ENCODE measurements around the gene ARHGAP44.
"Not testable (repeated sequence)": the region's sequence is repeated elsewhere in the genome, so short reads cannot be mapped to it uniquely, and the experiment has no call there.

The ARHGAP44 gene

DNA sequence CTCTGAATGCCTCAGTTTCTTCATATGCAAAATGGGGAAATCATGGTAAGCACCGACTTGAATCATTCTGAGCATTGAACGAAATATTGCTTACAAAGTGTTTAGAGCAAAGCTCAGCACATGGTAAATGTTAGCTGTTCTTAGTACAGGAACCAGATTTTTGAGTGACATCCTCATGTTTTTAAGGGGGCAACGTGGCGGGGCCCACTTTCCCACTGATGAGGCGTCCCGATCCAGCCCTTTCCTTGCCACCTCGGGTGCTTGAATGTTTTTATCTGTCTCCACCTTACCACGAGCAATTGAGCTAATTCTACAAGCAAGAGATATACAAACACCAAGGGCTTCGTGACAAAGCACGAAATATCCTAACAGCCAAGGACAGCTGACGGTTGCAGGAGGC is 178.7 kb downstream of the ARHGAP44 start:
- in situ Hi-C loops (cut with HindIII; ENCODE audit: low sequenced_read_pairs), result no loop called here
- H3K4me3 ChIP-seq (ENCODE audit: low read depth, low read length), result no peak overlapping the region
- TF ChIP-seq CTCF (IDR thresholded peaks at IDR 0.05; ENCODE audit: low read depth, low read length, missing control alignments), result no peak
- no peak for DNase-seq (ENCODE audit: low read depth)

DNA sequence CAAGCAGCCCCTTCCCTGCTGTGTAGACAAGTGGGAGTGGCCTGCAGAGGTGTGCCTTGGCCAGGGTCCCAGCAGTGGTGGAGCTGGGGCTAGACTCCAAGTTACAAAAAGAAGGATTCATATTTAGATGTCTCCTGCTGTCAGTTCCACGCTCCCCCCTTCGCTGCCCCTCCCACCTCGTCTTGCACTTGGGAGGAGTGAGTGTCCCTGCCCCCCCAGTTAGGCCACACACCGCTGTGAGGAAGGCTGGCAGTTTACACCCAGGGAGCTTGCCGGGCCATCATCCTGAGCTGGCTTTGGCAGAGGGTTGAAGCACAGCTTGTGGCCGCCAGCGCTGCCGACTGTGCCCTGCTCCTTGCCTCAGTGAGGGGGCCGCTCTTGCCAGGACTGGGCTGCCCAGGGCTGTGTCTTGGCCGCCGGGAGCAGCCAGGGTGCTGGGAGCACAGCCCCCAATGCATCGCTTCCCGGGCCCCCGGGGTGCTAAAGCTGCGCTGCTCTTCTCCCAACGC is 184.3 kb downstream of the ARHGAP44 start:
- no peak for DNase-seq (ENCODE audit: low read depth)
- H3K4me3 ChIP-seq (ENCODE audit: low read depth, low read length), result peak overlapping the region; percentile 38
- TF ChIP-seq CTCF (IDR thresholded peaks at IDR 0.05; ENCODE audit: low read depth, low read length, missing control alignments), result no peak
- in situ Hi-C loops (cut with HindIII; ENCODE audit: low sequenced_read_pairs), result no loop called here

DNA sequence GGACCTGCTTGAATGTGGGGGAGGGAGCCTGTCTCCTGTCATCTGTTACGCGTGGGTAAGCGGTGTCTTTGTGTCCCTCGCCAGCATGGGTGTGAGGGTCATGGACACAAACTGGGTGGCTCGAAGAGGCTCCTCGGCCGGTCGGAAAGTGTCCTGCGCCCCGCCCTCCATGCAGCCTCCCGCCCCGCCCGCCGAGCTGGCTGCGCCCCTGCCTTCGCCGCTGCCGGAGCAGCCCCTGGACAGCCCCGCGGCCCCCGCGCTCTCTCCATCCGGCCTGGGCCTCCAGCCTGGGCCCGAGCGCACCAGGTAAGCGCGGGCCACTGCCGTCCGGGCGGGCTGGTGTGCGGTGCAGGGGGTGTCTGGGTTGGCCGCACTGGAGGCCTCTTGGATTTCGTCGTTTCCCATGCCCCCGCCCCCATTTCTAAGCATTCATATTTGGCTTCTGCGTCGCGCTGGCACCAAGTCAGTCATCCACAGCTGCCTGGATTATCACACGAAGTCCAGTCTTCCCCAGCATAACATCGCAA is 184.8 kb downstream of the ARHGAP44 start:
- in situ Hi-C loops (cut with HindIII; ENCODE audit: low sequenced_read_pairs), result no loop called here
- no peak for TF ChIP-seq CTCF (IDR thresholded peaks at IDR 0.05; ENCODE audit: low read depth, low read length, missing control alignments)
- no peak for DNase-seq (ENCODE audit: low read depth)
- H3K4me3 ChIP-seq (ENCODE audit: low read depth, low read length), result peak overlapping the region; percentile 38

- in situ Hi-C loops (cut with HindIII; ENCODE audit: low sequenced_read_pairs), result no loop called here
- H3K4me3 ChIP-seq (ENCODE audit: low read depth, low read length), result no peak overlapping the region
- TF ChIP-seq CTCF (IDR thresholded peaks at IDR 0.05; ENCODE audit: low read depth, low read length, missing control alignments), result no peak
- no peak for DNase-seq (ENCODE audit: low read depth)
Measured at GRCh38 chr17:12977008-12977751, 187.9 kb downstream of the ARHGAP44 start.

- DNase-seq (ENCODE audit: low read depth); in situ Hi-C loops (cut with HindIII; ENCODE audit: low sequenced_read_pairs); H3K4me3 ChIP-seq (ENCODE audit: low read depth, low read length): not testable (repeated sequence)
Measured at GRCh38 chr17:12978787-12979186, 189.5 kb downstream of the ARHGAP44 start.

GRCh38 chr17:12979246-12979645 is 189.9 kb downstream of the ARHGAP44 start:
- TF ChIP-seq CTCF (IDR thresholded peaks at IDR 0.05; ENCODE audit: low read depth, low read length, missing control alignments), result no peak
- DNase-seq (ENCODE audit: low read depth), result no peak
- in situ Hi-C loops (cut with HindIII; ENCODE audit: low sequenced_read_pairs), result no loop called here
- no peak overlapping the region for H3K4me3 ChIP-seq (ENCODE audit: low read depth, low read length)

- DNase-seq (ENCODE audit: low read depth), result no peak
- H3K4me3 ChIP-seq (ENCODE audit: low read depth, low read length), result no peak overlapping the region
- TF ChIP-seq CTCF (IDR thresholded peaks at IDR 0.05; ENCODE audit: low read depth, low read length, missing control alignments), result no peak
- in situ Hi-C loops (cut with HindIII; ENCODE audit: low sequenced_read_pairs), result no loop called here
Measured at GRCh38 chr17:12979826-12980500, 190.7 kb downstream of the ARHGAP44 start.

Data from astrocyte of the cerebellum (primary cell).